ENCODE data around the gene CALN1.

Gene CALN1

DNA sequence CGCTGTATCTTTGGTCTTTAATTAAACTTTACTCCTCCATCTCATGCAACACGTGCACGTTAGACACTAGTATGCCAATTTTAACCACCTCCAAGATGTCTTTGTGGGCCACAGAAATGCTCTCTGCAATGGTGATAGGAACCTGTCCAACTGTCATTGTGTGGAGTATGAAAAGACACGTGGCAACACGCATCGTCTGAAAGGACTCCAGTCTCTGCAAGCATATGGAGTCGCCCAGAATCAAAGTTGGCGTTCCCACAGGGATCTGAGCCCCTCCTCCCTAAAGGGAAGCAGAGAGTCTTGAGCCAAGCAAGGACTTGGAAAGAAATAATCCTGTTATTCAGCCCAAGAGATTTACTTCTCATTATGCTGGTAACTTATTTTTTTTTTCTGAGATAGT, 301.1 kb downstream of the CALN1 start:
- Histone ChIP-seq H3K9me2 (ENCODE audit: low read depth, low read length) (no peaks in the 10 kb centered on the region), H2AFZ (ENCODE audit: low read length) (no peak overlapping the region), H3K9me3 (ENCODE audit: low read length) (no peaks in the 10 kb centered on the region), H3K9ac (ENCODE audit: low read length) (no peak overlapping the region), H3K4me2 (ENCODE audit: low read length) (no peak overlapping the region), H3K4me1 (ENCODE audit: insufficient read depth, low read length, severe bottlenecking) (no peaks in the 10 kb centered on the region), H3F3A (ENCODE audit: insufficient read depth, low read length) (no peaks in the 10 kb centered on the region), H3K27ac (ENCODE audit: low read depth, low read length, poor library complexity, severe bottlenecking) (no peak overlapping the region), H3K27me3 (ENCODE audit: insufficient read depth, low read length) (no peaks in the 10 kb centered on the region; the same call in 1 of the 2 replicates), H3K4me3 (ENCODE audit: low read depth, low read length, poor library complexity, severe bottlenecking) (no peak overlapping the region), H3K79me2 (ENCODE audit: insufficient read depth, low read length) (no peaks in the 10 kb centered on the region), H4K20me1 (ENCODE audit: insufficient read depth, low read length) (no peaks in the 10 kb centered on the region), H3K36me3 (ENCODE audit: insufficient read depth, low read length) (no peaks in the 10 kb centered on the region)
- TF ChIP-seq, protein P1, sequence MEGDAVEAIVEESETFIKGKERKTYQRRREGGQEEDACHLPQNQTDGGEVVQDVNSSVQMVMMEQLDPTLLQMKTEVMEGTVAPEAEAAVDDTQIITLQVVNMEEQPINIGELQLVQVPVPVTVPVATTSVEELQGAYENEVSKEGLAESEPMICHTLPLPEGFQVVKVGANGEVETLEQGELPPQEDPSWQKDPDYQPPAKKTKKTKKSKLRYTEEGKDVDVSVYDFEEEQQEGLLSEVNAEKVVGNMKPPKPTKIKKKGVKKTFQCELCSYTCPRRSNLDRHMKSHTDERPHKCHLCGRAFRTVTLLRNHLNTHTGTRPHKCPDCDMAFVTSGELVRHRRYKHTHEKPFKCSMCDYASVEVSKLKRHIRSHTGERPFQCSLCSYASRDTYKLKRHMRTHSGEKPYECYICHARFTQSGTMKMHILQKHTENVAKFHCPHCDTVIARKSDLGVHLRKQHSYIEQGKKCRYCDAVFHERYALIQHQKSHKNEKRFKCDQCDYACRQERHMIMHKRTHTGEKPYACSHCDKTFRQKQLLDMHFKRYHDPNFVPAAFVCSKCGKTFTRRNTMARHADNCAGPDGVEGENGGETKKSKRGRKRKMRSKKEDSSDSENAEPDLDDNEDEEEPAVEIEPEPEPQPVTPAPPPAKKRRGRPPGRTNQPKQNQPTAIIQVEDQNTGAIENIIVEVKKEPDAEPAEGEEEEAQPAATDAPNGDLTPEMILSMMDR (IDR thresholded peaks at IDR 0.05; ENCODE audit: low read length) = no peak
- TF ChIP-seq EZH2 (IDR thresholded peaks at IDR 0.05; ENCODE audit: borderline replicate concordance, low read length) = no peak

DNA sequence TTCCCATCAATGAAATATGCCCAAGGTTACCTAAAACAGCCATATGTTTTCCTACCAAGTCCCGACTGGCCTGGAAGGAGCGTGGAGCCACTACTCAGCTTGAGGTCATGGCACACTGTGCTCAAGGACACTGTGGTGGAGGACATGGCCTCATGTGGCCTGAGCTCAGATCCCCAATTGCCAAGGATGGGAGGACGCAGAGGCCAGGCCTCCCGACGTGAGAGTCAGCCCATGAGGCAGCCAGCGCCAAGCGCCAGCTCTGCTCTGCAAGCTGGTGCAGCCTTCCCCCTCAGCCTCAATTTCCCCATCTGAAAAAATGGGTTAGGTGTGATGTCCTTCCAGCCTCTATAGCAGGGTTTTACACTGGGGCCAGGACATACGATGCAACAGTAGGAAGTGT, 302.6 kb downstream of the CALN1 start:
- H3K27ac ChIP-seq (ENCODE audit: low read depth, low read length, poor library complexity, severe bottlenecking) = no peak overlapping the region
- H3K36me3 ChIP-seq (ENCODE audit: insufficient read depth, low read length) = no peaks in the 10 kb centered on the region
- no peaks in the 10 kb centered on the region for H3K79me2 ChIP-seq (ENCODE audit: insufficient read depth, low read length)
- no peak overlapping the region for H3K4me2 ChIP-seq (ENCODE audit: low read length)
- no peaks in the 10 kb centered on the region for H4K20me1 ChIP-seq (ENCODE audit: insufficient read depth, low read length)
- no peaks in the 10 kb centered on the region for H3K4me1 ChIP-seq (ENCODE audit: insufficient read depth, low read length, severe bottlenecking)
- H3K4me3 ChIP-seq (ENCODE audit: low read depth, low read length, poor library complexity, severe bottlenecking) = no peak overlapping the region
- H3K9ac ChIP-seq (ENCODE audit: low read length) = no peak overlapping the region
- no peaks in the 10 kb centered on the region for H3F3A ChIP-seq (ENCODE audit: insufficient read depth, low read length)
- H3K9me3 ChIP-seq (ENCODE audit: low read length) = no peaks in the 10 kb centered on the region
- TF ChIP-seq EZH2 (IDR thresholded peaks at IDR 0.05; ENCODE audit: borderline replicate concordance, low read length) = no peak
- TF ChIP-seq, protein P1 (IDR thresholded peaks at IDR 0.05; ENCODE audit: low read length) = no peak
- H3K27me3 ChIP-seq (ENCODE audit: insufficient read depth, low read length) = no peaks in the 10 kb centered on the region; the same call in 1 of the 2 replicates
- no peaks in the 10 kb centered on the region for H3K9me2 ChIP-seq (ENCODE audit: low read depth, low read length)
- H2AFZ ChIP-seq (ENCODE audit: low read length) = no peak overlapping the region

DNA sequence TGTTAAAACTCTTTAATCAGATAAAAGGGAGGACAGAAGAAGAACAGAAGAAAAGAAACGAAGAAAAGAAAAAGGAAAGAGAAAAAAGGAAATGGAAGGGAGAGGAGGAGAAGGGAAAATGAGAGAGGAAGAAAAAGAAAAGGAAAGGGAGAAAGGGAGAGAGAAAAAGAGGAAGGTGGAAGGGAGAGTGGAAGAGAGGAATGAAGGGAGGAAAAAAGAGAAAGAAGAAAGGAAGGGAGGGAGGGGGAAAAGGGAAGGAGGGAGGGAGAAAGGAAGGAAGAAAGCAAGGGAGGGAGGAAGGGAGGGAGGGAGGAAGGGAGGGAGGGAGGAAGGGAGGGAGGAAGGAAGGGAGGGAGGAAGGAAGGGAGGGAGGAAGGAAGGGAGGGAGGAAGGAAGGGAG, 305.7 kb downstream of the CALN1 start:
- H3K9me2 ChIP-seq (ENCODE audit: low read depth, low read length) = no peaks in the 10 kb centered on the region
- no peaks in the 10 kb centered on the region for H3K36me3 ChIP-seq (ENCODE audit: insufficient read depth, low read length)
- H2AFZ ChIP-seq (ENCODE audit: low read length) = no peak overlapping the region
- H3K79me2 ChIP-seq (ENCODE audit: insufficient read depth, low read length) = no peaks in the 10 kb centered on the region
- H3K27me3 ChIP-seq (ENCODE audit: insufficient read depth, low read length) = no peaks in the 10 kb centered on the region; the same call in 1 of the 2 replicates
- H3K27ac ChIP-seq (ENCODE audit: low read depth, low read length, poor library complexity, severe bottlenecking) = no peak overlapping the region
- TF ChIP-seq, protein P1 (IDR thresholded peaks at IDR 0.05; ENCODE audit: low read length) = no peak
- no peak for TF ChIP-seq EZH2 (IDR thresholded peaks at IDR 0.05; ENCODE audit: borderline replicate concordance, low read length)
- no peaks in the 10 kb centered on the region for H3K4me1 ChIP-seq (ENCODE audit: insufficient read depth, low read length, severe bottlenecking)
- no peak overlapping the region for H3K9ac ChIP-seq (ENCODE audit: low read length)
- no peak overlapping the region for H3K4me3 ChIP-seq (ENCODE audit: low read depth, low read length, poor library complexity, severe bottlenecking)
- no peak overlapping the region for H3K4me2 ChIP-seq (ENCODE audit: low read length)
- H4K20me1 ChIP-seq (ENCODE audit: insufficient read depth, low read length) = no peaks in the 10 kb centered on the region
- H3F3A ChIP-seq (ENCODE audit: insufficient read depth, low read length) = no peaks in the 10 kb centered on the region
- H3K9me3 ChIP-seq (ENCODE audit: low read length) = no peaks in the 10 kb centered on the region
